OCI-LY3 (cell line): Measurements from ENCODE around the gene SACM1L.

ENCODE experiments used
- H2AFZ ChIP-seq: fragments of 200-600, 300-600 bp; shearing (Covaris generic); 2 replicates; pipeline ENCODE4 v1.6.0; 2014; ENCODE audit warnings: antibody characterized with exemption, low read depth, low read length
- H3K27ac ChIP-seq: fragments of 200-600, 300-600 bp; sonication (generic); 2 replicates; pipeline ENCODE4 v1.5.1; 2014; ENCODE audit warnings: mild to moderate bottlenecking, low read length, moderate library complexity, mixed read lengths
- H3K27me3 ChIP-seq: fragments of 200-600, 300-600 bp; sonication (generic); 2 replicates; pipeline ENCODE4 v1.6.1; 2014; ENCODE audit warnings: low read depth, low read length, mixed read lengths
- H3K36me3 ChIP-seq: fragments of 200-600, 300-600 bp; sonication (generic); replicated peaks from 2 replicates; pipeline ENCODE3; 2014; ENCODE audit warnings: low read depth, low read length, mixed read lengths
- H3K4me1 ChIP-seq: fragments of 300-600, 200-600 bp; sonication (generic); 2 replicates; pipeline ENCODE4 v1.6.1; 2014; ENCODE audit warnings: low read length, mixed read lengths
- H3K4me2 ChIP-seq: fragments of 200-600, 300-600 bp; sonication (generic); 2 replicates; pipeline ENCODE4 v1.6.1; 2014; ENCODE audit warnings: low read length, mixed read lengths
- H3K4me3 ChIP-seq: fragments of 300-600, 200-600 bp; sonication (generic); 2 replicates; pipeline ENCODE4 v1.5.1; 2014; ENCODE audit warnings: antibody characterized with exemption, mild to moderate bottlenecking, low read length, moderate library complexity
- H3K79me2 ChIP-seq: fragments of 300-600, 200-600 bp; shearing (Covaris generic); 2 replicates; pipeline ENCODE4 v1.6.1; 2014; ENCODE audit warnings: mild to moderate bottlenecking, low read length, mixed read lengths
- H3K9ac ChIP-seq: fragments of 300-600, 200-600 bp; shearing (Covaris generic); 2 replicates; pipeline ENCODE4 v1.6.0; 2014; ENCODE audit warnings: mild to moderate bottlenecking, low read length, moderate library complexity
- H3K9me3 ChIP-seq: fragments of 200-600, 300-600 bp; shearing (Covaris generic); 2 replicates; pipeline ENCODE4 v1.6.1; 2014; ENCODE audit warnings: low read length, mixed read lengths; ENCODE audit not compliant: insufficient read depth
- H4K20me1 ChIP-seq: fragments of 200-600, 300-600 bp; sonication (generic); 2 replicates; pipeline ENCODE4 v1.6.1; 2016; ENCODE audit warnings: low read length, mixed read lengths; ENCODE audit not compliant: insufficient read depth
- CTCF ChIP-seq: fragments of 200-600, 300-600 bp; sonication (generic); IDR thresholded peaks from 2 replicates; pipeline ENCODE4 v1.5.1; 2014; ENCODE audit warnings: antibody characterized with exemption, low read length, low read depth
- EZH2phosphoT487 ChIP-seq: fragments of 200-600 bp; shearing (Covaris generic); IDR thresholded peaks from 2 replicates; pipeline ENCODE4 v1.6.1; 2018; ENCODE audit warnings: antibody characterized with exemption, mixed run types, low read depth

The SACM1L gene

GRCh38 chr3:45664578-45664977 lies 24.6 kb upstream of the SACM1L start:
- Histone ChIP-seq H3K4me3 (peak overlapping the region; percentile 23), H3K9ac (no peak overlapping the region), H3K4me2 (peak overlapping the region; percentile 41), H3K36me3 (peaks cover 36% of the 10 kb centered on the region), H3K27ac (no peak overlapping the region), H2AFZ (no peak overlapping the region), H3K27me3 (no peaks in the 10 kb centered on the region), H3K4me1 (peaks cover 13% of the 10 kb centered on the region; the same call in 1 of the 2 replicates), H3K9me3 (no peaks in the 10 kb centered on the region), H3K79me2 (peaks cover 46% of the 10 kb centered on the region), H4K20me1 (peaks cover 57% of the 10 kb centered on the region)
- TF ChIP-seq CTCF (no peak), EZH2phosphoT487 (no peak)

GRCh38 chr3:45665101-45665572 lies 24.1 kb upstream of the SACM1L start:
- Histone ChIP-seq H3K4me1 (peaks cover 10% of the 10 kb centered on the region; the same call in 1 of the 2 replicates), H2AFZ (no peak overlapping the region), H3K4me2 (no peak overlapping the region), H3K4me3 (no peak overlapping the region), H3K9me3 (no peaks in the 10 kb centered on the region), H3K79me2 (peaks cover 41% of the 10 kb centered on the region), H3K27ac (no peak overlapping the region), H3K9ac (no peak overlapping the region), H3K36me3 (peaks cover 41% of the 10 kb centered on the region), H3K27me3 (no peaks in the 10 kb centered on the region), H4K20me1 (peaks cover 51% of the 10 kb centered on the region)
- TF ChIP-seq CTCF: peak; percentile 58
- TF ChIP-seq EZH2phosphoT487: no peak

GRCh38 chr3:45666757-45667431 lies 22.3 kb upstream of the SACM1L start:
- Histone ChIP-seq H3K9ac (no peak overlapping the region), H4K20me1 (peaks cover 34% of the 10 kb centered on the region), H3K27me3 (no peaks in the 10 kb centered on the region), H3K9me3 (no peaks in the 10 kb centered on the region), H3K79me2 (peaks cover 23% of the 10 kb centered on the region), H3K4me1 (peaks cover 10% of the 10 kb centered on the region; the same call in 1 of the 2 replicates), H2AFZ (no peak overlapping the region), H3K4me2 (no peak overlapping the region), H3K27ac (no peak overlapping the region), H3K36me3 (peaks cover 53% of the 10 kb centered on the region), H3K4me3 (no peak overlapping the region)
- TF ChIP-seq CTCF (no peak), EZH2phosphoT487 (no peak)

- peaks cover 34% of the 10 kb centered on the region for H4K20me1 ChIP-seq
- no peak for TF ChIP-seq EZH2phosphoT487
- TF ChIP-seq CTCF: no peak
These were observed 21.6 kb upstream of the SACM1L start for GRCh38 chr3:45667569-45667934.

More at GRCh38 chr3:45667569-45667934, 21.6 kb upstream of the SACM1L start:
- Histone ChIP-seq H3K9me3 (no peaks in the 10 kb centered on the region), H3K27ac (no peak overlapping the region), H3K4me1 (peaks cover 10% of the 10 kb centered on the region; the same call in 1 of the 2 replicates), H3K27me3 (no peaks in the 10 kb centered on the region), H3K79me2 (peaks cover 21% of the 10 kb centered on the region), H2AFZ (no peak overlapping the region), H3K9ac (no peak overlapping the region), H3K4me2 (no peak overlapping the region), H3K36me3 (peaks cover 59% of the 10 kb centered on the region), H3K4me3 (no peak overlapping the region)
